HepG2 (cell line): ENCODE measurements around the gene ZNF3. TPM values are rescaled to one million over a fixed set of nuclear protein-coding genes. Genes with fewer than 3 reads are reported as not detected.

Experiments used
- ATAC-seq: fragments of 200-7000 bp; cut with Tn5 transposase; 3 replicates; pipeline ENCODE4 v1.9.1; 2020; ENCODE audit warnings: mild to moderate bottlenecking, moderate library complexity
- BruUV-seq: library from RNA; stranded (reverse); fragments of 400-500 nt; replicated peaks from 2 replicates; lab custom pipeline; 2021; lab: Mats Ljungman, UMichigan
- CTCF ChIA-PET: fragments of 300-600 bp; formaldehyde crosslinking; extraction: SDS; loops from one replicate; lab custom pipeline; 2021; ENCODE audit warnings: low total read pairs, inconsistent platforms, low intra/inter-chr PET ratio; lab: Yijun Ruan, JAX
- POLR2A ChIA-PET: fragments of 350-600 bp; sonication (Branson Sonifier 250); formaldehyde crosslinking; loops from one replicate; lab custom pipeline; 2020; ENCODE audit warnings: antibody characterized with exemption, inconsistent platforms; lab: Yijun Ruan, JAX
- DNase-seq: peaks from one replicate; pipeline ENCODE4 v3.0.0-alpha.2; 2015; ENCODE audit warnings: low spot score
- FAIRE-seq: peaks from 3 replicates; lab custom pipeline; 2011; peaks lifted over from hg19 to GRCh38; lab: Jason Lieb, UNC
- H2AFZ ChIP-seq: one replicate; pipeline ENCODE4 v1.6.1; 2011; ENCODE audit warnings: low read length, inconsistent platforms
- H3K27ac ChIP-seq: fragments of 300-600 bp; 3 replicates; pipeline ENCODE4 v1.8.0; 2011; ENCODE audit warnings: mixed run types, mild to moderate bottlenecking, mixed read lengths, low read length, inconsistent platforms; ENCODE audit not compliant: insufficient read depth; ENCODE audit errors: extremely low read length
- H3K27me3 ChIP-seq, 2 experiments: fragments of 200-600 bp in 1 of 2; 2 replicates in 1 of 2; 3 replicates in 1 of 2; pipeline versions ENCODE4 v1.6.0 to v1.8.0; 2011; ENCODE audit warnings: low read length in 2 of 2, mild to moderate bottlenecking in 2 of 2, moderate library complexity in 2 of 2, inconsistent platforms in 1 of 2; ENCODE audit not compliant: insufficient read depth in 2 of 2, control insufficient read depth in 1 of 2
- H3K36me3 ChIP-seq, 2 experiments: fragments of 200-600 bp in 1 of 2; replicated peaks in 1 of 2; 2 replicates in 1 of 2; 3 replicates in 1 of 2; pipeline versions ENCODE4 v1.5.1 to v1.8.0; 2011; ENCODE audit warnings: low read length in 2 of 2, inconsistent platforms in 1 of 2; ENCODE audit not compliant: insufficient read depth in 2 of 2, control insufficient read depth in 1 of 2
- H3K4me1 ChIP-seq: 2 replicates; pipeline ENCODE4 v1.5.1; 2012; ENCODE audit warnings: low read length, inconsistent platforms; ENCODE audit not compliant: insufficient read depth
- H3K4me2 ChIP-seq: 2 replicates; pipeline ENCODE4 v1.6.0; 2011; ENCODE audit warnings: low read depth, low read length, inconsistent platforms
- H3K4me3 ChIP-seq, 3 experiments: fragments of 200-600 bp in 1 of 3; sonication (generic), shearing (Covaris generic) in 1 of 3; replicated peaks in 1 of 3; 2 replicates each; pipeline ENCODE4 v1.5.1; 2011 to 2016; ENCODE audit warnings: low read length in 3 of 3, inconsistent platforms in 2 of 3, low read depth in 2 of 3, mild to moderate bottlenecking in 2 of 3, control low read depth in 1 of 3, mixed read lengths in 1 of 3; ENCODE audit not compliant: insufficient read depth in 1 of 3
- H3K79me2 ChIP-seq: one replicate; pipeline ENCODE4 v1.6.1; 2011; ENCODE audit warnings: low read length, inconsistent platforms; ENCODE audit not compliant: insufficient read depth
- H3K9ac ChIP-seq: 2 replicates; pipeline ENCODE4 v1.6.0; 2011; ENCODE audit warnings: mild to moderate bottlenecking, low read depth, low read length, inconsistent platforms; ENCODE audit not compliant: insufficient read depth
- H3K9me3 ChIP-seq: 2 replicates; pipeline ENCODE4 v1.5.1; 2012; ENCODE audit warnings: mild to moderate bottlenecking, low read length
- H4K20me1 ChIP-seq: 2 replicates; pipeline ENCODE4 v1.6.0; 2011; ENCODE audit warnings: inconsistent platforms, mild to moderate bottlenecking, low read length, moderate library complexity; ENCODE audit not compliant: insufficient read depth
- BCL6 ChIP-seq: IDR thresholded peaks from 2 replicates; pipeline ENCODE4 v1.6.1; 2016; ENCODE audit warnings: missing genetic modification reagents, missing compliant biosample characterization
- CEBPB ChIP-seq: IDR thresholded peaks from 2 replicates; pipeline ENCODE4 v1.6.1; 2011; ENCODE audit warnings: low read depth, low read length, improper control_type of control experiment, borderline replicate concordance
- CEBPG ChIP-seq: IDR thresholded peaks from 2 replicates; pipeline ENCODE4 v1.6.1; 2016
- DRAP1 ChIP-seq: IDR thresholded peaks from 2 replicates; pipeline ENCODE4 v1.6.1; 2016; ENCODE audit warnings: missing genetic modification reagents, missing compliant biosample characterization
- ERF ChIP-seq: IDR thresholded peaks from 2 replicates; pipeline ENCODE4 v1.6.1; 2018; ENCODE audit warnings: missing biosample characterization, missing genetic modification reagents
- IRX3 ChIP-seq: sonication (generic); formaldehyde crosslinking; IDR thresholded peaks from 2 replicates; pipeline ENCODE4 v1.8.1; 2023; ENCODE audit warnings: mild to moderate bottlenecking, low read depth, missing genetic modification reagents, borderline replicate concordance
- MTA1 ChIP-seq: sonication (generic); formaldehyde crosslinking; IDR thresholded peaks from 2 replicates; pipeline ENCODE4 v1.4.0; 2020; ENCODE audit warnings: missing genetic modification reagents, mild to moderate bottlenecking, borderline replicate concordance
- ZNF354B ChIP-seq: sonication (generic); formaldehyde crosslinking; IDR thresholded peaks from 2 replicates; pipeline ENCODE4 v1.8.0; 2022; ENCODE audit warnings: mild to moderate bottlenecking, missing genetic modification reagents
- ZSCAN22 ChIP-seq: sonication (generic); formaldehyde crosslinking; IDR thresholded peaks from 2 replicates; pipeline ENCODE4 v1.4.0; 2020; ENCODE audit warnings: mild to moderate bottlenecking, missing genetic modification reagents
- WGBS: methylation state at CpG from one replicate; pipeline ENCODE4 v1.1.6; 2017; ENCODE audit warnings: low lambda C conversion rate; 5-methylcytosine and 5-hydroxymethylcytosine counted together
- in situ Hi-C: cut with HindIII; loops from 2 replicates; pipeline ENCODE4 v1.10.0; 2017; ENCODE audit warnings: low pct_unique_long_range_greater_than_20kb; ENCODE audit not compliant: extremely low pct_ligation_motif_present
- intact Hi-C: fragments of 100-400 bp; cut with micrococcal nuclease; formaldehyde crosslinking; loops from one replicate; pipeline ENCODE4 v1.10.0; 2022; ENCODE audit not compliant: unreplicated experiment
- polyA plus RNA-seq, 8 experiments: library from polyadenylated mRNA; depleted of rRNA in 3 of 8; stranded (reverse) in 7 of 8; unstranded in 1 of 8; fragments of >200 nt; fragmentation: Illumina TruSeq in 4 of 8; extraction: Trizol in 4 of 8; gene quantifications; 2 replicates each; pipeline versions ENCODE4 v1.2.1 to v1.2.3, GENCODE V29; 2011 to 2016; ENCODE audit warnings: low read depth in 4 of 8, missing spikeins in 1 of 8, mixed read lengths in 1 of 8; ENCODE audit not compliant: insufficient read depth in 1 of 8
- total RNA-seq, 5 experiments: library from RNA; depleted of rRNA; stranded (reverse); fragments of >200 nt; fragmentation: Illumina TruSeq; extraction: Trizol; gene quantifications; 2 replicates each; pipeline ENCODE4 v1.2.3, GENCODE V29; 2016; ENCODE audit warnings: low read depth in 1 of 5
- TF ChIP-seq, protein P1 (sequence below): sonication (generic); formaldehyde crosslinking; IDR thresholded peaks from 2 replicates; pipeline ENCODE4 v1.4.0; 2020; ENCODE audit warnings: mild to moderate bottlenecking, missing genetic modification reagents
- TF ChIP-seq, protein P2 (sequence below): sonication (generic); formaldehyde crosslinking; IDR thresholded peaks from 2 replicates; pipeline ENCODE4 v1.5.0; 2020; ENCODE audit warnings: missing genetic modification reagents, mild to moderate bottlenecking, borderline replicate concordance

ZNF3 gene
- total and polyA plus RNA-seq, 2 of the 13 experiments (the other 11 are each of a cell fraction or from before 2014, with no cell fraction given): 33.7 to 56.9 TPM

GRCh38 chr7:100085515-100085914 is 4.0 kb upstream of the ZNF3 start:
- Histone ChIP-seq H2AFZ (no peak overlapping the region), H3K4me3 (no peak overlapping the region), H3K9me3 (no peaks in the 10 kb centered on the region), H3K27ac (no peak overlapping the region), H3K4me1 (peaks cover 31% of the 10 kb centered on the region)
- no peak for ATAC-seq
- in situ Hi-C loops: no loop called here
- WGBS: 19% methylated on average over 3 of the region's 3 CpGs
- TF ChIP-seq DRAP1 (CRISPR knock-in tag): no peak
- TF ChIP-seq CEBPB: 0 out of 2 replicates have a peak, but pooled peaks have one; percentile 41
- no peak for TF ChIP-seq ZNF354B (CRISPR knock-in tag)
- peak; percentile 37 for TF ChIP-seq CEBPG
- TF ChIP-seq ZSCAN22 (CRISPR knock-in tag): no peak
- TF ChIP-seq BCL6: peak; percentile 73
- TF ChIP-seq, all 625 proteins: peak for 3
- DNase-seq (no peak), FAIRE-seq (no peak)
- no peak overlapping the region for H3K9ac ChIP-seq
- peaks cover 20% of the 10 kb centered on the region for H3K79me2 ChIP-seq
- no peaks in the 10 kb centered on the region; a peak in 1 of 5 replicates for H3K27me3 ChIP-seq
- H4K20me1 ChIP-seq: no peaks in the 10 kb centered on the region
- intact Hi-C loops: no loop called here
- POLR2A ChIA-PET: interaction anchor here (2.4 kb wide), 1 partner anchor 16 kb away, joined by 12 read pairs; the partner anchor contains the start of genes AP4M1 and MCM7
- BruUV-seq: no TSS peak
- CTCF ChIA-PET: no interaction called here
- H3K4me2 ChIP-seq: no peak overlapping the region
- H3K36me3 ChIP-seq: peaks cover 0 to 3% of the 10 kb centered on the region in 2 experiments; a peak in 3 of 5 replicates

- no peak for FAIRE-seq
- peaks cover 36% of the 10 kb centered on the region for H3K79me2 ChIP-seq
- H3K4me3 ChIP-seq: no peak overlapping the region
- intact Hi-C loops: loop anchor here (5.0 kb wide), 1 partner anchor 44 kb away; the partner anchor contains the start of gene MBLAC1
- H3K27ac ChIP-seq: peak overlapping the region; percentile 68
- 56% methylated on average over 4 of the region's 4 CpGs for WGBS
- H3K9ac ChIP-seq: peak overlapping the region; percentile 24; the same call in 1 of the 2 replicates
- peaks cover 32% of the 10 kb centered on the region for H3K4me1 ChIP-seq
- POLR2A ChIA-PET: interaction anchor here (0.6 to 2.1 kb wide), 6 partner anchors 13 to 107 kb away, joined by 3 to 8 read pairs (median 4); partner anchors contain the start of genes AP4M1, AZGP1 and MCM7
- no peaks in the 10 kb centered on the region for H3K9me3 ChIP-seq
- no peak for DNase-seq
- H2AFZ ChIP-seq: no peak overlapping the region
- peaks cover 17% of the 10 kb centered on the region for H4K20me1 ChIP-seq
- CTCF ChIA-PET: no interaction called here
- peak overlapping the region; percentile 65 for H3K4me2 ChIP-seq
- peaks cover 0 to 5% of the 10 kb centered on the region in 2 experiments; a peak in 3 of 5 replicates for H3K36me3 ChIP-seq
- in situ Hi-C loops: no loop called here
- H3K27me3 ChIP-seq: no peaks in the 10 kb centered on the region; a peak in 1 of 5 replicates
- TF ChIP-seq, protein P1, sequence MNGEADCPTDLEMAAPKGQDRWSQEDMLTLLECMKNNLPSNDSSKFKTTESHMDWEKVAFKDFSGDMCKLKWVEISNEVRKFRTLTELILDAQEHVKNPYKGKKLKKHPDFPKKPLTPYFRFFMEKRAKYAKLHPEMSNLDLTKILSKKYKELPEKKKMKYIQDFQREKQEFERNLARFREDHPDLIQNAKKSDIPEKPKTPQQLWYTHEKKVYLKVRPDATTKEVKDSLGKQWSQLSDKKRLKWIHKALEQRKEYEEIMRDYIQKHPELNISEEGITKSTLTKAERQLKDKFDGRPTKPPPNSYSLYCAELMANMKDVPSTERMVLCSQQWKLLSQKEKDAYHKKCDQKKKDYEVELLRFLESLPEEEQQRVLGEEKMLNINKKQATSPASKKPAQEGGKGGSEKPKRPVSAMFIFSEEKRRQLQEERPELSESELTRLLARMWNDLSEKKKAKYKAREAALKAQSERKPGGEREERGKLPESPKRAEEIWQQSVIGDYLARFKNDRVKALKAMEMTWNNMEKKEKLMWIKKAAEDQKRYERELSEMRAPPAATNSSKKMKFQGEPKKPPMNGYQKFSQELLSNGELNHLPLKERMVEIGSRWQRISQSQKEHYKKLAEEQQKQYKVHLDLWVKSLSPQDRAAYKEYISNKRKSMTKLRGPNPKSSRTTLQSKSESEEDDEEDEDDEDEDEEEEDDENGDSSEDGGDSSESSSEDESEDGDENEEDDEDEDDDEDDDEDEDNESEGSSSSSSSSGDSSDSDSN (CRISPR knock-in tag): no peak
- no peak for TF ChIP-seq ERF
- no peak for TF ChIP-seq MTA1 (CRISPR knock-in tag)
- no peak for TF ChIP-seq IRX3 (CRISPR knock-in tag)
- TF ChIP-seq, protein P2, sequence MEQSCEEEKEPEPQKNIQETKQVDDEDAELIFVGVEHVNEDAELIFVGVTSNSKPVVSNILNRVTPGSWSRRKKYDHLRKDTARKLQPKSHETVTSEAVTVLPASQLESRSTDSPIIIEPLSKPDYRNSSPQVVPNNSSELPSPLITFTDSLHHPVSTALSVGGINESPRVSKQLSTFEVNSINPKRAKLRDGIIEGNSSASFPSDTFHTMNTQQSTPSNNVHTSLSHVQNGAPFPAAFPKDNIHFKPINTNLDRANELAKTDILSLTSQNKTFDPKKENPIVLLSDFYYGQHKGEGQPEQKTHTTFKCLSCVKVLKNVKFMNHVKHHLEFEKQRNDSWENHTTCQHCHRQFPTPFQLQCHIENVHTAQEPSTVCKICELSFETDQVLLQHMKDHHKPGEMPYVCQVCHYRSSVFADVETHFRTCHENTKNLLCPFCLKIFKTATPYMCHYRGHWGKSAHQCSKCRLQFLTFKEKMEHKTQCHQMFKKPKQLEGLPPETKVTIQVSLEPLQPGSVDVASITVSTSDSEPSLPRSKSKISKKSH (CRISPR knock-in tag): no peak
- BruUV-seq: no TSS peak
- ATAC-seq: no peak
Measured at GRCh38 chr7:100082978-100083377, 1.5 kb upstream of the ZNF3 start.
